ENCODE data around the gene OR4X1.
"Not testable (repeated sequence)": the region's sequence is repeated elsewhere in the genome, so short reads cannot be mapped to it uniquely, and the experiment has no call there.

The OR4X1 gene, protein sequence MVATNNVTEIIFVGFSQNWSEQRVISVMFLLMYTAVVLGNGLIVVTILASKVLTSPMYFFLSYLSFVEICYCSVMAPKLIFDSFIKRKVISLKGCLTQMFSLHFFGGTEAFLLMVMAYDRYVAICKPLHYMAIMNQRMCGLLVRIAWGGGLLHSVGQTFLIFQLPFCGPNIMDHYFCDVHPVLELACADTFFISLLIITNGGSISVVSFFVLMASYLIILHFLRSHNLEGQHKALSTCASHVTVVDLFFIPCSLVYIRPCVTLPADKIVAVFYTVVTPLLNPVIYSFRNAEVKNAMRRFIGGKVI

DNA sequence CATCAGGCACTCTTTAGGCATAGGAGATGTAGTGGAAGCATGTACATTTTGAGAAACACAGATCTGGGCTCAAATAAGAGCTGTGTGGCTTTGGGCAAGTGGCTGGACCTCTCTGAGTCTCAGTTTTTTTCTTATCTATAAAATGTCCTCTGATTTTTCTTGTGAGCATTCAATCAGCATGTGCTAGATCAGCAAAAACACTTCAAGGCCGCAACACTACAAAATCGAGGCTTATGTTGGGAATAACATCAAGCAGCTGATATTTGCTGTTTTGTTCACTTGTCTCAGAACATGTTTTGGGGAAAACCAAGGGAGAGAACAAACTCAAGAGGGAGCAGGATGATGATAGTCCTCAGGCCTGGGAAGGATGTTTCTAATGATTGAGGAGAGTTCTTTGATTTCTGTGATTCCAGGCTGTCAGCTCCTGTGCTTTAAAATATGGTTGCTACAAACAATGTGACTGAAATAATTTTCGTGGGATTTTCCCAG lies at the start of gene OR4X1:
TSS of gene OR4X1 (plus strand) at position 439 of the 489 bp plus-strand sequence. CDS start at position 439, 0 bp downstream.
- no peak for DNase-seq

DNA sequence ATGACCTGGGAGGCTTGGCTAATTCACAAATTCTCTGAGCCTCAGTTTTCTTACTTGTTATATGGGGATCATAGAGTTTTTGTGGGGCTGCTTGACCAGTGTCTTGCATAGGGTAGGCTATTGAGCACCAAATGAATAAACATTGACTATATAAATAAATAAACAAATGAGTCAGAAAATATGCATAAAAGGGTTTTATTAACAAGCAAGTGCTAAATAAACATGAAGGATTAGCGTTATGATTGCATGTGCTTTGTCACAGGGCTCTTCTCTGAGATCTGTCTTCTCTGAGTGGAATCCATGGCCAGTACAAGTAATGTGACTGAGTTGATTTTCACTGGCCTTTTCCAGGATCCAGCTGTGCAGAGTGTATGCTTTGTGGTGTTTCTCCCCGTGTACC lies 47.2 kb upstream of the OR4X1 start, which contains the start of gene OR4B1:
TSS of gene OR4B1 (plus strand) at position 301 of the 400 bp plus-strand sequence. CDS start at position 301, 0 bp downstream.
- DNase-seq, result no peak

DNA sequence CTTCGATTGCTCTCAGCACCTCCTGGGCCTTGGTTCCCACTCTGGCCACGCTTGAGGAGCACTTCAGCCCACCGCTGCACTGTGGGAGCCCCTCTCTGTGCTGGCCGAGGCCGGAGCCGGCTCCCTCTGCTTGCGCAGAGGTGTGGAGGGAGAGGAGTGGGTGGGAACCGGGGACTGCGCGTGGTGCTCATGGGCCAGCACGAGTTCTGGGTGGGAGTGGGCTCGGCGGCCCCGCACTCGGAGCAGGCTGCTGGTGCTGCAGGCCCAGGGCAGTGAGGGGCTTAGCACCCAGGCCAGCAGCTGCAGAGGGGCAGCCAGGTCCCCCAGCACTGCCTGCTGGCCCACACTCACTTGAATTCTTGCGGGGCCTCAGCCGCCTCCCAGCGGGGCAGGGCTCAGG lies 34.9 kb upstream of the OR4X1 start:
- DNase-seq, result no peak

DNA sequence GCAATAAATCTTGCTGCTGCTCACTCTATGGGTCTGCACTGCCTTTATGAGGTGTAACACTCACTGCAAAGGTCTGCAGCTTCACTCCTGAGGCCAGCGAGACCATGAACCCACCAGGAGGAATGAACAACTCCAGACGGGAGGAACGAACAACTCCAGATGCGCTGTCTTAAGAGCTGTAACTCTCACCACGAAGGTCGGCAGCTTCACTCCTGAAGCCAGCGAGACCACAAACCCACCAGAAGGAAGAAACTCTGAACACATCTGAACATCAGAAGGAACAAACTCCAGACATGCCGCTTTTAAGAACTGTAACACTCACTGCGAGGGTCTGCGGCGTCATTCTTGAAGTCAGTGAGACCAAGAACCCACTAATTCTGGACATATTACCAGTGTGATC lies 33.6 kb upstream of the OR4X1 start:
- DNase-seq, result not testable (repeated sequence)

DNA sequence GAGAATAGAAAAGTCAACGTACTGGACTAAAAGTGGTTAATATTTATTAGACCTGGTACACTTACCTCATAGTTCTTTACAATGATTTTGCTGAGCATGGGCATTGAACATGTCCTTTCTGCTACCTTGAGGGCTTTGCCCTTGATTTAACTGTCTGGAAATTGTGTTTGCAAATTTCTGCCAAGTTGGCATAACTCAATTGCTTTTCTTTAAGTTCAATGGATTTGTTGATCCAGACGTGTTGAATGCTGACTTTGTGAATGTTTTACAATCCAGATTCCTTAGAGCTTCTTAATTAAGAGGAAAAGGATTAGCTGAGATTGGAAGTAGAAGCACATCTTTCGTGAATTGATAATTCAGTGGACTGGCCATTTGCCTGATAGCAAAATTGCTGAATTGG lies 25.9 kb upstream of the OR4X1 start:
- no peak for DNase-seq

DNA sequence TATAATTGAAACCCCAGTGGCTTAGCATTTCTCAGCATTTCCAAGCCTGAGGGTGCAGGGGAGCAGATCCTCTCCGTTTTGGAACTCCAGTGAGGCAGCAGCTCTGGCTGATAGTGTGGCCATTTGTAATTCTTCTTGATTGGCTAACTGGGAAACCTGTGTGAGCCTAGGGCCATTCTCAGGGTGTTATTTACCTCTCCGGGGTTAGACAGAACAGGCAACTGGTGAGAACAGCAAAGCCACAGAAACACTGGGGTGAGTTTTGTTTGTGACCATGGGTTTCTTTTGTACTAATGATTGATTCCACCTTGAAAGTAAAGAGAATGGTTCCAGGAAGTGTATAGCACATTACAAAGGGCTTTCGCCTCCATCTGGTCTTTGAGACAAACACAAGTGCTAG lies 21.2 kb upstream of the OR4X1 start:
- DNase-seq, result no peak

DNA sequence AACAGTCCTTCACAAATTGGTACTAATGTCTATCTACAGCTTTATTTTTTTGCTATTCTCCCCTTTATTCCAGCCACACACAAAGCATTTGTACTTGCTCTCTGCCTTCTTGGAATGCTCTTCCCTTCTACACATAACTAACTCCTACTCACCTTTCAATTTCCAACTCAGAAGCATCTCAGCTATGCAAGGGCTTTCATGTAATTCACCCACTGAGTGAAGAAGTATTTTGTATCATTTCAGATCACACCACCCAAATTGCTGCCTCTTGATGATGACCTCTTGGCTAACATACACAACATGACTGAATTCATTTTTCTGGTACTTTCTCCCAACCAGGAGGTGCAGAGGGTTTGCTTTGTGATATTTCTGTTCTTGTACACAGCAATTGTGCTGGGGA lies 18.9 kb upstream of the OR4X1 start, which contains the start of gene OR4X2:
TSS of gene OR4X2 (plus strand) at position 301 of the 400 bp plus-strand sequence. CDS start at position 301, 0 bp downstream.
- no peak for DNase-seq

DNA sequence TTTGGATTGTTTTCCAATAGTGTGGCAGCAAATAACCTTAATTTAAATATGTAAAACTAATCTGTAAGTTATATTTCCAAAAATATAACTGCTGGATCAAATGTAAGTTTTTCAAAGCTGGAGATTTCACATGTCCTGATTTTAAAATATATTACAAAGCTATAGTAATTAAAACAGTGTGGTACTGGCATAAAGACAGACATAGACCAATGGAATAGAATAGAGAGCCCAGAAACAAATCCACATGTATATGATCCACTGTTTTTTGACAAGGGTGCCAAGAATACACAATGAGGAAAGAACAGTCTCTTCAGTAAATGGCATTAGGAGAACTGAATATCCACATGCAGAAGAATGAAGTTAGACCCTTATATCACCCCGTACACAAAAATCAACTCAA lies 14.8 kb upstream of the OR4X1 start:
- DNase-seq, result no peak

DNA sequence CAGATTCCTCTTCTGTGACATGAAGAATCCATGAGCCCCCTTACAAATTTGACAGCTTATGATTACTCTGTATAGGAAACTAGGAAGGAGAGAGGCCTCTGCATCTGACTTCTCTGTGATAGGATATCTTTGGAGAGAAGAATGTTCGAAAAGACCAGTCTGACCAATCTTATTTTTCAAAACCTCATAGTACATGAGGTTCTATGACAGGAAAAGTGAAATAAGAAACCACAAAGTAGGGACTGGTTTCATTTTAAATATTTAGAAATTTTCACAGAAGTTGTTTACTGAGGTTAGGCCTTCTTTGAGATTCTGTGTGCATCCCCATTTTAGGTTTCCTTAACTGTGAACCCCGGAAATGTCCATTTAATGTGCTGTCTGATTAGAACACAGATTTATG lies 2.1 kb upstream of the OR4X1 start:
- DNase-seq, result no peak

DNA sequence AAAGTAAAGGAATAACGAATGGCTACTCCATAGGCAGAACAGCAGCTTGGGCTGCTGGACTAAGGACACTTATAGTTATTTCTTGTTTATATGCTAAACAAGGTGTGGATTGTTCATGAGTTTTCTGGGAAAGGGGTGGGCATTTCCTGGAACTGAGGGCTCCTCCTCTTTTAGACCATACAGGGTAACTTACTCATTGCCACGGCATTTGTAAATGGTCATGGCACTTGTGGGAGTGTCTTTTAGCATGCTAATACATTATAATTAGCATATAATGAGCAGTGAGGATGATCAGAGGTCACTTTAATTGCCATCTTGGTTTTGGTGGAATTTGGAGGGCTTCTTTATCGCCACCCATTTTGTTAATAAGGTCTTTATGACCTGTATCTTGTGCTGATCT lies 7.0 kb downstream of the OR4X1 start:
- no peak for DNase-seq

DNA sequence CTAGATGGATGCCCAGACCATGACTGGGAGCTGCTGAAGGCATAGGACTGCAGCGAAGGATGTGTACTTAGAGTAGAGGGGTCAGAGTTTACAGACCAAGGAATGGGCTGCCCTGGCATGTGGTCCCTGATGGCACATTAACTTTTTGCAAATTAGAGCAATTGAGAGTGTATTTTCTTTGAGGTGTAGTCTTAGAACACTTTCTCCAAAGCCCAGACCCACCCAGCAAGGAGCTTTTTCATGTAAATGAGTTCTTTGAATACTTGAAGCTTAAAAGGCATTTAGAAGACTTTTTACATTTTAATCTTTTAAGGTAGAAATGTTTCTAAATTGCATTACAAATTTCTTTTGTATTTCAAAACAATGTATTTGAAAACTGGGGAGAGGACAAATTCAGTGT lies 8.9 kb downstream of the OR4X1 start:
- no peak for DNase-seq

DNA sequence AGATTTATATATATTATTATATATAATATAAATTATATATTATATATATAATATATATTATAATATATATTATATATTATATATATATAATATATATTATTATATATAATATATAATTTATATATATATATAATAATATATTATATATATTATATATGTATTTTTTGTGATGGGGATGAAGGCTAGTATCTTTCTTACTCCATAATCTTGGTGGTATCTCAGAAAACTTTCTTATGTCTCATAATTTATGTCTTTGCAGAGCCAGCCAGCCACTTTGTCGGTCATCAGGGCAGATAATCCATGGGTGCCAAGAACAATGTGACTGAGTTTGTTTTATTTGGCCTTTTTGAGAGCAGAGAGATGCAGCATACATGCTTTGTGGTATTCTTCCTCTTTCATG lies 42.3 kb downstream of the OR4X1 start, which contains the start of gene OR4S1:
TSS of gene OR4S1 (plus strand) at position 301 of the 400 bp plus-strand sequence. CDS start at position 301, 0 bp downstream.
- no peak for DNase-seq

DNA sequence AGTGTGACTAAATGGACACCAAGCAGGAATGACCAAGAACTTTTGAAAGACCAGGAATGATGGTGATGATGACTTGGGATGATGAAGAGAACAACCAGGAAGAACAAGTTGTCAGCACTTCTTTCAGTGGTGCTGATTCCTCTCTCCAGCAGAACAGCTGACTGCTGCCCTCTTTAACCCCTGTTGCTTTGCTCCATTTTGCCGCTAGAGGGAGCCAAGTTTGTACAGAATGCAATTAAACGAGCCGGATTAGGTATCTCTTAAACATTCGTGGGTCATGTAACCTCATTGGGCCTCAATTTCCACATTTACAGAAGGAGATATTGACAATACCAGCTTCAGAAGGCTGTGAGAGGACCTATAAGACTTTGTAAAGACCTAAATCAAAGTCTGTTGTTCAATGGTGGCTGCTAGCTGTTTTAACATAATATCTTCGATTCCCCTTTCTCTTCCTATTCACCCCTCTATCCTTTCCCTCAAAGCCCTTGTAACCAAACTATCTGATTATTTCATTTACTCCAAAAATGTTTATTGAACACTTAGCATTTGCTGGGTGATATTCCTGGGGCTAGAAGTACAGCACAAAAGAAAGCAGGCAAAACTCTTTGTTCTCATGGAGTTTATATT lies 44.2 kb downstream of the OR4X1 start:
- DNase-seq, result peak; percentile 78 to 79

DNA sequence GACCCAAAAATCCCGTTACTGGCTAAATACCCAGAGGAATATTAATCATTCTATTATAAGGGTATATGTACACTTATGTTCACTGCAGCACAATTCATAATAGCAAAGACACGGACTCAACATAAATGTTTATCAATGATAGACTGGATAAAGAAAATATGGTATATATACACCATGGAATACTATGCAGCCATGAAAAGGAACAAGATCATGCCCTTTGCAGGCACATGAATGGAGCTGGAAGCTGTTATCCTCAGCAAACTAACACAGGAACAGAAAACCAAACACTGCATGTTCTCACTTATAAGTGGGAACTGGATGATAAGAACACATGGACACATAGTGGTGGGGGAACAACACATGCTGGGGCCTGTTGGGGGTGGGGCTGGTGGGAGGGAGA lies 49.9 kb downstream of the OR4X1 start:
- not testable (repeated sequence) for DNase-seq

All from stimulated activated CD4-positive, alpha-beta T cell treated with anti-CD3 and anti-CD28 coated beads, Interleukin-2, amount 100 ng/mL, for 24 hours (primary cell).